ENCODE data around the gene ZMAT2. TPM values are rescaled to one million over a fixed set of nuclear protein-coding genes. Genes with fewer than 3 reads are reported as not detected.

Gene ZMAT2
- total RNA-seq, 1 experiment from 2014 or later: 60.1 TPM

- no peak for TF ChIP-seq EZH2 (IDR thresholded peaks at IDR 0.05; ENCODE audit: low read depth)
- TF ChIP-seq CTCF (conservative IDR thresholded peaks at IDR 0.05): no peak
- Histone ChIP-seq H3K4me3 (no peak overlapping the region), H3K4me1 (replicated peaks; ENCODE audit: insufficient read depth) (no peaks in the 10 kb centered on the region), H3K36me3 (ENCODE audit: low read depth) (peaks cover 8% of the 10 kb centered on the region; the same call in 1 of the 2 replicates), H3K79me2 (ENCODE audit: low read depth) (no peaks in the 10 kb centered on the region), H3K4me2 (no peak overlapping the region), H3F3A (ENCODE audit: insufficient read depth, low read depth) (peaks cover 3% of the 10 kb centered on the region; the same call in 1 of the 2 replicates), H3K9me3 (ENCODE audit: insufficient read depth, low read depth) (no peaks in the 10 kb centered on the region), H2AFZ (no peak overlapping the region), H3K9me2 (ENCODE audit: insufficient read depth) (no peaks in the 10 kb centered on the region), H4K20me1 (ENCODE audit: insufficient read depth) (no peaks in the 10 kb centered on the region), H3K27ac (no peak overlapping the region), H3K27me3 (ENCODE audit: insufficient read depth, low read depth) (no peaks in the 10 kb centered on the region)
- intact Hi-C loops (cut with micrococcal nuclease; ENCODE audit: unreplicated experiment): no loop called here
- POLR2A ChIA-PET (ENCODE audit: unreplicated experiment): interaction anchor here (0.5 kb wide), 1 partner anchor 37 kb away, joined by 4 read pairs; no protein-coding TSS in a partner anchor
- BruUV-seq (replicated peaks): TSS peak; percentile 37
- CTCF ChIA-PET: no interaction called here
- no peak for DNase-seq
Observed at GRCh38 chr5:140674211-140674610, 26.0 kb upstream of the ZMAT2 start.

GRCh38 chr5:140674629-140675028 lies 25.6 kb upstream of the ZMAT2 start:
- intact Hi-C loops (cut with micrococcal nuclease; ENCODE audit: unreplicated experiment): no loop called here
- H3F3A ChIP-seq (ENCODE audit: insufficient read depth, low read depth): peaks cover 3% of the 10 kb centered on the region; the same call in 1 of the 2 replicates
- CTCF ChIA-PET: no interaction called here
- no peak overlapping the region for H3K4me3 ChIP-seq
- H3K4me1 ChIP-seq (replicated peaks; ENCODE audit: insufficient read depth): no peaks in the 10 kb centered on the region
- no peak overlapping the region for H3K4me2 ChIP-seq
- no peaks in the 10 kb centered on the region for H3K9me3 ChIP-seq (ENCODE audit: insufficient read depth, low read depth)
- POLR2A ChIA-PET (ENCODE audit: unreplicated experiment): interaction anchor here (0.5 to 0.7 kb wide), 3 partner anchors 25 to 322 kb away, joined by 4 to 22 read pairs (median 13); no protein-coding TSS in a partner anchor
- no TSS peak for BruUV-seq (replicated peaks)
- peaks cover 7% of the 10 kb centered on the region; the same call in 1 of the 2 replicates for H3K36me3 ChIP-seq (ENCODE audit: low read depth)
- DNase-seq: no peak
- no peak overlapping the region for H3K27ac ChIP-seq
- H3K9me2 ChIP-seq (ENCODE audit: insufficient read depth): no peaks in the 10 kb centered on the region
- no peaks in the 10 kb centered on the region for H3K27me3 ChIP-seq (ENCODE audit: insufficient read depth, low read depth)
- no peak overlapping the region for H2AFZ ChIP-seq
- TF ChIP-seq CTCF (conservative IDR thresholded peaks at IDR 0.05) (no peak), EZH2 (IDR thresholded peaks at IDR 0.05; ENCODE audit: low read depth) (no peak)
- no peaks in the 10 kb centered on the region for H3K79me2 ChIP-seq (ENCODE audit: low read depth)
- no peaks in the 10 kb centered on the region for H4K20me1 ChIP-seq (ENCODE audit: insufficient read depth)

GRCh38 chr5:140677947-140678346 lies 22.3 kb upstream of the ZMAT2 start:
- Histone ChIP-seq H3K36me3 (ENCODE audit: low read depth) (peaks cover 9% of the 10 kb centered on the region; the same call in 1 of the 2 replicates), H2AFZ (no peak overlapping the region), H3F3A (ENCODE audit: insufficient read depth, low read depth) (no peaks in the 10 kb centered on the region), H3K79me2 (ENCODE audit: low read depth) (no peaks in the 10 kb centered on the region), H4K20me1 (ENCODE audit: insufficient read depth) (no peaks in the 10 kb centered on the region), H3K9me3 (ENCODE audit: insufficient read depth, low read depth) (no peaks in the 10 kb centered on the region), H3K4me2 (no peak overlapping the region), H3K9me2 (ENCODE audit: insufficient read depth) (no peaks in the 10 kb centered on the region), H3K4me3 (no peak overlapping the region), H3K4me1 (replicated peaks; ENCODE audit: insufficient read depth) (no peaks in the 10 kb centered on the region), H3K27me3 (ENCODE audit: insufficient read depth, low read depth) (no peaks in the 10 kb centered on the region), H3K27ac (no peak overlapping the region)
- ChIA-PET CTCF (no interaction called here), POLR2A (ENCODE audit: unreplicated experiment) (no interaction called here)
- BruUV-seq (replicated peaks): no TSS peak
- intact Hi-C loops (cut with micrococcal nuclease; ENCODE audit: unreplicated experiment): no loop called here
- DNase-seq: no peak
- no peak for TF ChIP-seq CTCF (conservative IDR thresholded peaks at IDR 0.05)
- TF ChIP-seq EZH2 (IDR thresholded peaks at IDR 0.05; ENCODE audit: low read depth): no peak

Measured in PC-9 (cell line).